Activated CD4-positive, alpha-beta T cell treated with anti-CD3 and anti-CD28 coated beads for 48 hours (primary cell): Measurements from ENCODE around the gene FBXO2.

Source experiments
- DNase-seq: peaks from one replicate; pipeline ENCODE4 v3.0.0-alpha.2; 2020

FBXO2 gene

DNA sequence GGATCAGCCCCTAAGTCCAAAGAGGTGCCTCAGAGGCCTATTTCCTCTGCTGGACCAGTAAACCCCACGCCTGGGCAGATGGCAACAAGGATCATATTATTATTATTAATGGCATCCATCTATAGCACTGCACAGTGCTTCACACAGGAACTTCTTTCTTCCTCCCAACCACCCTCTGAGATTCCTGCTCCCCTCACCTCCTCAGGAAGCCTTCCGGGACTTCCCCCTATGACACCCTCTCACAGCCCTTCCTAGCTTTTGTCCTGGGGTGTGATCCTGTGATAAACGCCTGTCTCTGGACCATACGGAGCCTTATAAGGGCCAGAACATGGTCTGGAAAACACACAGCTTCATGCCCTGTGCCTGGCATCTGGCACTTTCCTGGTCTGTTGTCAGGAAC is 3.2 kb downstream of the FBXO2 start:
- DNase-seq, result no peak

DNA sequence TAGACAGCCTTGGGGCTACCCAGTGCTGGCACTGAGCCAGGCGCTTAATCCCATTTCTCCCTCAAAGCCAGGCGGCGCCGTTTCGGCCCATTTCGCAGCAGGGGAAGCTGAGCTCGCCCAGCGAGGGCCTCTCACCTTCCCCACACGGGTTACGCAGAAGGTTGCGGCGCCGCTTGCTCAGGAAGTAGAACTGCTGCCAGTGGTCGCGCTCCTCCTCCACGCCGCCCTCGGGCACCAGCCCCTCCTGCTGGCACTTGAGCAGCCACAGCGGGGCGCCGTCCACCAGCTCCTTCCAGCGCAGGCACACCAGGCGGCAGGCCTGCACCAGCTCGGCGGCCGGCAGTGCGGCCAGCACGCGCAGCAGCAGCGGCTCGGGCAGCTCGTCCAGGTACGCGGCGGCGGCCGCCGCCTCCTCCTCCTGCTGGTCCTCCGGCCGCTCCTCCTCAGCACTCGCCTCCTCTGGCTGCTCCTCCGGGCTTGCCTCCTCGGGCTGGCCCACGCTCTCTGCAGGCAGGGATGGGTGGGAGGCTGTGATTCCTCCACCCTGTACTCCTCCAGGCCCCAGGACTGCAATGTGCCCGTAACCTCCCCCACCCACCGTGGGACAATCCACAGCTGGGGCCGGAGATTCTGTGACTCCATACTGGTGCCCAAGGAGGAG is 3.8 kb downstream of the FBXO2 start:
- DNase-seq, result peak; percentile 88

DNA sequence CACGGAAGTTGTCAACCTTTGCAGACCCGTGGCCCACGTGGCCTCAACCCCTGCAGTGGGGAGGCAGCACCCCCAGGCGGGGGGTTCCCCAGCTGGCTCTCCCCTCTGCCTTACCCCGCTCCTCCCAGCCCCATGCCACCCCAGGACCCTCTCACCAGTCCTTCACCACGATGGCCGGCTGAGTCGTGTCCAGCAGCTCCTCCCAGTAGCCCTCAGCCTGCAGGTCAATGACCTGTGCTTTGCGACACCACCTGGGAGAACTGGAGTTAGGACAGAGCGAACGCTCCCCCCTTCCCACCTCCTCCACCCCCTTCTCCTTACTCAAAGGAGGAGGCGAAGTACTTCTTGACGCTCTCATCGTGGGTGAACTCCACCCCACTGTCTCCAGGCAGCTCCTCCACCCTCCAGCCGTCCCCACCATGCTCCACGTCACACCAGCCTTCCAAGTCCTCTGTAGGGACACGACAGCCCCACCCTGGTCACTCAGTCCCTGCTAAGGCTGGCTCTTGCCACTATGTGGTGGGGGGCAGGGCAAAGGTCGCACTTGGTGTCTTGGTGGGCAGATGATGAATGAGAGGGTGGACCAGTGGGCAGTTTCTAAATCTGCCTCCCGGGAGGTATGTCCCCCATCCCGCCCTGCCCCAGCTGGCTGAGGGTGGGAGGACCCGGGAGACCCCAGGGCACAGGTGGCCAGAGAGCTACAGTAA is 4.5 kb downstream of the FBXO2 start:
- DNase-seq, result no peak

DNA sequence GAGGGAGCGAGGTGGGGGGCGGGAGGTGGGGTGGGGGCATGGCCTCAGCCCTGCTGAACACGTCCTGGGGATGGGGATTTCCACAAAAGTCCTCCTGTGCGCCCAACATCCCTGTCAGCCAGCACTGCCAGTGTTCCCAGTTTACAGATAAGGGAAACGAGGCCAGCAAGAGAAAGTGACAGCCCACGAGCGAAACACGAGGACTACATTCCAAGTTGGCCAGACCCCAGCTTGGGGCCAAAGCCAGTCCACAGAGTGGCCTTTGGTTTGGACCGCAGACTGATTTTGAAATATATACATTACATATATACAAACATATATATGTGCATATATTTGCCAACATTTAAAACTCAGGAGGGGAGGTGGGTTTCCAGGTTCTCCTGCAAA is 5.0 kb downstream of the FBXO2 start:
- DNase-seq, result no peak

DNA sequence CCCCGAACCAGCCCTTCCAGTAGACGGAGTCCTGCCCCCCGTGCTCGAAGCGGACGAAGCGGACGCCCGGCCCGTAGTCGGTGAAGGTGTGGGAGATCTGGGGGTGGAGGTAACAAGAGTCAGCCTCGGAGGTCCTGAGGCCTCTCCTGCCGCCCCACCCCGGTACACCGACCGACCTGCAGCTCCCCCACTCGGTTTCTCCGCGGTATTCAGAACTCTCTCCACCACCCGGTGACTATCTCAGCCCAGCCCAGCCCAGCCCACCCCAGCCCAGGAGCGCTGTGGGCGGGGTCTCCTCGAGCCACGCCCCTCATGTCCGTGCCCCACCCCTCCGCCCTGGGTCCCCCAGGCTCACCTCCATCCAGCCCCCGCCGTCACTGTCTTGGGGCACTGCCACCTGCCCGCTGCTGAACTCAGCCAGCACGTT is 5.5 kb downstream of the FBXO2 start:
- DNase-seq, result peak; percentile 60

DNA sequence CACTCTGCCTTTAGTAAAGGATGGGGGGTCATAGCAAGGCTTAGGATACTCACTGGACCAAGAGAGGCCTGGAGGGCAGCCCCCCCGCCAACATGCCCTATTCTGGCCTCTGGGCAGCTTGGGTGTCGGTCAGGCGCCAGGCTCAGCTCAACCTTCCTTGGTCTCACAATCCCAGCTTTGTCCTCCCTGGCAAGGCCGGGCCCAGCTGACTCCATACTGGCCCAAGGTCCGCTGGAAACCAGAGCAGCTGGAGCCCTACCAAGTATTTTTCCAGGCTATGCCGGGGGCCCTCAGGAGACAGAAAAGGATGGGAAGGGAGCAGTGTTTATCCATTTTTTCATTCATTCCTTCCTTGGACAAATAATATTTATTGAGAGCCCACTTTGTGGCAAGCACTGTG is 6.2 kb downstream of the FBXO2 start:
- DNase-seq, result no peak

DNA sequence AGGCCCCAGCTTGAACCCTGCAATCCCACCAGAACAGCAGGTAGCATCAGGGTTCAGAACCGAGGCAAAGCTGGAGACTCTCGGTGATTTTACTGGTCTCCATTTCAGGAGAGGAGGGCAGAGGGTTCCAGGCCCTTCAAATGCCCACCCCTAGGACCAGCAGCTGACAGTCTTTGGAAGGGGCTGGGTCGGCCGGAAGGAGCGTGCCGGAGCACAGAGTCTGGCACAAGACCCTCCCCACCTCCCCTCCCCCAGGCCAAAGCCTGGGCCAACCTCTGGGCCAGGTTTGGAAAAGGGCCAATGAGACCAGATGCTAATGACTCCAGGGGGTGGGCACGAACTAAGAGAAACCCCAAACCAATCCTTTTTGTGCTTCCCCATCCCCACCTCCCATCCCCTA is 6.9 kb downstream of the FBXO2 start:
- DNase-seq, result no peak

DNA sequence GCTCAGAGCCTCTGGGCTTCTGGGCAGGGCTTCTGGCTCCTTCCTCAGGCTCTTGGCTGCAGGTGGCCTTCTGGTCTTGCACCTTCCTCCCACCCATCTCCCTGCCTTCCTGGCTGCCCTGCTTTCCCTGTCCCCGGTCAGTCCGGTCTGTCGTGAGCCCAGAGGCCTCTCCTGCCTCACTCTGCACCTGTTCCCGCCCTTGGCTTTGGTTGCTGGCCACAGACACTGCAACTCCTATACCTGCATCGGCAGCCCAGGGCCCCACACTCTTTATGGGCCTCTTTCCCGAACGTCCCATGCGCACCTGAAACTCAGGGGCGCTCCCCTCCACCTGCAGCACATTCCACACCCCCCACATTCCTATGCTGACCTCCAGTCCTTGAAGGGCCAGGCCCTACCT is 7.9 kb downstream of the FBXO2 start:
- DNase-seq, result no peak

DNA sequence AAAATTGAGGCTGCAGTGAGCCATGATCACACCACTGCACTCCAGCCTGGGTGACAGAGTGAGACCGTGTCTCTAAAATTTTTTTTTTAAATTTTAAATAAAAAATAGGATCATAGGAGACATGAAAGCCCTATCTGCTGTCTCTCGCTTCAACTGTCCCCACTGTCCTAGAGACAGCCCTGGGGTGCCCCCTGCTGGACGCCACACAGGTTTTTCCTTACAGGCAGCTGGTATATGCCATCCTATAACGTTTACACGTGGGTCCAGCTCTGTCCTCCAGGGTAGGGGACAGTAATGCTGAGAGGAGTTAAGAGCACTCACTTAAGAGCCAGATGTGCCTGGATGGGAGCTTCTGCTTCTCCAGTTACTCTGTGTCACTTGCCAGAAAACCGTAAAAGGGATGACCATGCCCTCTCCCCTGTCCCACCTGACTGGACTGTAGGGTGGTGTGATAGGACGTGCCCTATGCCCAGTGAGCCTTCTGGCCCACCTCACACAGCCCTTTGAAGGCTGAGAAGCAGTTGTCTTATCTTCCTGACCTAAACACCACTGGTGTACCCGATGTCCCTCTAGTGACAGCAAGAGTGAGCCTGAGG is 8.5 kb downstream of the FBXO2 start:
- peak; percentile 90 for DNase-seq

DNA sequence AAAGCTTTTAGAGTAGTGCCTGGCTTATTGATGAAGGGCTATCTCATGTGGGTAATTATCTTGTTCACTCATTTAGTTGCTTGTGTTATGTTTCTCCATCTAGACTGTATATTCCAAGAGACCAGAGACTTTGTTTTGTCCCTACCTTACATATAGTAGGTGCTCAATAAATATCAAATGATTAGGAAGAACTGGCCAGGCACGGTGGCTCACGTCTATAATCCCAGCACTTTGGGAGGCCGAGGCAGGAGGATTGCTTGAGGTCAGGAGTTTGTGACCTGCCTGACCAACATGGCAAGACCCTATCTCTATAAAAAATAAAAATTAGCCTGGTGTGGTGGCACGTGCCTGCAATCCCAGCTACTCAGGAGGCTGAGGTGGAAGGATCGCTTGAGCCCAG is 9.0 kb downstream of the FBXO2 start:
- no peak for DNase-seq

DNA sequence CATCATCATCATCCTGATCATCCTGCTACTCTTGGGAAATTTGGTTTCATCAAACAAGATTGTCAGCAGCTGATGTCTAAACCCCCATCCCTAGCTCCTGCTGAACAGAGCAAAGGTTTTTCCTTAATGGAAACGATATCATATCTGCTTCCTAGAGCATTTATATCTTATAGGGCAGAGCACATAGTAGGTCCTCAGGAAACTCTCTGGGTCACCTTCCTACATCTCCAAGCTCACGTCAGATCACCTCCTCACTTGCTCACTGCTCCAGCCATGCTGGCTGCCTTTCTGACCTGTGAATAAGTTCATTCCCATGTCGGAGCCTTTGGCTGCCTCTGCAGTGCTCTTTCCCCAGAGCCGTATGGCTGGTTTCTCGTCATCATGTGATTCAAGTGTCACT is 10.4 kb downstream of the FBXO2 start:
- no peak for DNase-seq

DNA sequence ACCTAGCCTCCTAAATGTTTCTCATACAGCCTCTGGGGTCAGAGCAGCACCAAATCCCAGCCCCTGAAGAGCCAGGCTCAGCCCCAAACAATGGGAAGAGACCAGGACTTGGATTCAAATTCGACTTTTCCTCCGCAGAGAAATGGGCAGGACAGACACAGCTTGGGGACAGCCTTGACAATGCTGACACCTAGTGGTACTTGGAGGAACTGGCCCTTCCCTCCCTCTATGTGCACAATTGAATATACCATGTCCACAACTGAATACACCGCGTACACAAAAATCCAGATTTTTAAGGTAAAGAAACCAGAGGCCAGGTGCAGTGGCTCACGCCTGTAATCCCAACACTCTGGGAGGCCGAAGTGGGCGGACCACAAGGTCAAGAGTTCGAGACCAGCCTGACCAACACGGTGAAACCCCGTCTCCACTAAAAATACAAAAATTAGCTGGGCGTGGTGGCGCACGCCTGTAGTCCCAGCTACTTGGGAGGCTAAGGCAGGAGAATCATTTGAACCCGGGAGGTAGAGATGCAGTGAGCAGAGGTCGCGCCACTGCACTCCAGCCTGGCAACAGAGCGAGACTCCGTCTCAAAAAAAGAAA is 11.7 kb downstream of the FBXO2 start:
- peak; percentile 78 for DNase-seq

DNA sequence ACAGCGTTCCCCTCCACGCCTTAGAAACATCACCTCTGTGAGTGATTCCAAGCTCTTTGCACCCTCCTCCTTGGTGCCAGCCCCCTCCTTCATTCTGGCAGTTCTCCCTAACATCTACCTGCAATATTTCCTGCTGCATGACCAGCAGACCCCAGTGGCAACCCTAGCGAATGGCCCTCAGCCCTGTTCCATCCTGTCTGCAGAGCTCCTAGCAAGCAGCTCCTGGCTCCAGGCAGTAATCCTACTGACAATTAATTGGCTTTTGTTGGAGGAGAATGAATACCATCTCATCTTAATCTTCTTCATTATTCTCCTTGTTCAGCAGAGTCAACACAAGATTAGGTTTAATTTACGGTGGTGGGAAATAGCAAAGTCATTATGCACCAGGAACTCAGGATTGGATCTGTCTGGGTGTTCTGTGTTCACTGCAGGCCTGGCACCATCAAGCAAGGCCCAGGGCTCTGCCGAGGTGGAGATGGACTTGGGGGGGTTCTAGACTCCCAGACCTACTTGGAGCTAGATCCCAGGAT is 12.4 kb downstream of the FBXO2 start:
- DNase-seq, result no peak

DNA sequence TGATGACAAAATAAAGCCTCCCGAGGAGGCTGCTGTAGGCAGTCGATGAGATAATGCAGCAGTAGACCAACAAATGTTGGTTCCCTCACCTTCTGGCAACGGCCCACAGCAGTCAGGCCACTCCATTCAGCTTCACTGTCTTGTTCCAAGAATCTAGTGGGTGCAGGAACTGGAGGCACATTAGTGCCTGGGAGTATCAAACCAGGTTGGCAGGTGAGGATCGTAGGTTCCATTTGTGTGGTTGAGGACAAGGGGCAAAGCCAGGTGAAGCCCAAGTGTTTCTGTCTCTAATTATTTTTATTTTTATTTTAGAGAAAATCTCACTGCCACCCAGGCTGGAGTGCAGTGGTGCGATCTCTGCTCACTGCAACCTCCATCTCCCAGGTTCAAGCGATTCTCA is 13.3 kb downstream of the FBXO2 start:
- DNase-seq, result no peak

DNA sequence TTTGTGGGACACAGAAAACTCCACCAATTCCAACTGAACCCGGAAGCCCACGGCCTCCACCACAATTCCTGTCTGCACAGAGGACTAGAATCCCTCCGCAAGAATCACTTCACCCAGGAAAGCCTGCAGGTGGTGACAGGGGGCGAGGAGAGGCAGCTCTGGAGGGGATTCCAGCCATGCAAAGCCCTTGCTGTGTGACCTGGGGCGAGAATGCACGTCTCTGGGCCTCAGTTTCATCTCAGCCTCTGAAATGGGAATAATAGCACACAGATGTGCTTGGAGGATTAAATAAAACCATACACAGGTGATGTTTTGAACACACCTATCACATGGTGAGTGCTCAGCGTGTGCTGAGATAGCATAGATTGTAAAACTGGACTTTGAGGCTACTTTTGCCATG is 14.1 kb downstream of the FBXO2 start:
- DNase-seq, result no peak

DNA sequence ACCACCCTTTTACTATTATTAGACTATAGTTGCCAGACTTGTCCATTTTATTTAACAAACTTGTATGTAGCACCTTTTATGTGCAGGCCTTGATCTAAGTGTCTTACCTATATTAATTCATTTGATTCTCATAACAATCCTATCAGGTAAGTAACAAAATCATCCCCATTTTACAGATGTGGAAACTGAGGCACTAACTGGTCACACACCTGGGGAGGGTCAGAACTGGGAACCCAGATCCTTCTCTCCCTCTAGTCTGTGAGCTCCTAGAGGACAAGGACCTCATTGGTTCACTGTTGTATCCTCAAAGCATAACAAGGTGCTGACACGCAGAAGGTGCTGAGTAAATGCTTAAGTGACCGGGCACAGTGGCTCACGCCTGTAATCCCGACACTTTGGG is 14.9 kb downstream of the FBXO2 start:
- no peak for DNase-seq

DNA sequence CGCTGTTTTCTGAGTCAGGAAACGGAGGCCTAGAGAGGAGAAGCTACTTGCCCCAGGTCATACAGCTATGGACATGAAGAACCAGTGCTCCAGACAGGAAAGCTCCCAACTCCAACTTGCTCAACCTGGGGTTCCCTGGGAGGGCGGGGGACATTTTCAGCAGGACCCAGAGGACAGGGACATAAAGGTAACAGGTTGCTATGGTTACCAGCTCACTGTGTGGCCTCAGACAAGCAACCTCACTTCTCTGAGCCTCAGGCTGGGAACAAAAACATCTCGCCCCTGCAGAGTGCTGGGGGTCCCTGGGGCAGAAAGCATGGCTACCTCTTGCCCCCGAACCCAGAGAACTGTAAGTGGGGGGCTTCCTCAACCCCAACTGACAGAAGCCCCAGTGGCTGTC is 16.1 kb downstream of the FBXO2 start:
- DNase-seq, result no peak

DNA sequence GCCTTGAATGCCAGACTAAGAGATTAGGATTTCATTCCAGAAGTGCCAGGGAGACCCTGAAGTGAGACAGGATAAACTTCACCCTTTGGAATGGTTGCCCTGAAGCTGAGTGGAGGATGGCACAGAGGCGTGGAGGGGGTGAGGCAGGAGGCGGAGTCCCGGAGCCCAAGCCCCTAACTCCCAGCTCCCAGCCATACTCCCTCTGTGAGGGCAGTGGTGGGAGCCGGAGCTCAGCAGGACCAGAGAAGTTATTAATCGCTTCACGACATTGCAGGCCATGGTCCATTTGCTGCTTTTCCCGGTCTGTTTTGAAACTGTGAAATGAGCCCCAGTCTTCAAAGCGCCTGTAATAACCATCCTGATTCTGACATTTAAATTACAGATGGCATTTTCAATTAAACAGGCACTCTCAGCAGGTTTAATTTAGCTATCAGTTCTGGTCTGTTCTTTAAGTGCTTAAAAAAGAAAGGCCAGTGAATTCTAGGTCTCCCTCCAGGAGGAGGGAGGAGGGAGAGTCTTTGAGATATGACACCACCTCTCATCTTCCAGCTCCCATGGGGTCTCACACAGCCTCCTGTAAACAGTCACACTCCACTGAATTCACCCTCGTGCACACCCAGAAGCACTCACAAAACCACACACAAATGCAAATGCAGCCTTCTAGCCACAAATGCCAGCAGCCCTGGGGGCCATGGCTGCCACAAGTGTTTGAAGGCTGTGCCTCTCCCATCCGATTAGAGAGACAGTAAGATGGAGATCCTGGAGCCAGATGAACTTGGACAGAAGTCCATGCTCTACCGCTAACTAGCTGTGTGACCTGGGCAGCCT is 19.6 kb downstream of the FBXO2 start:
- no peak for DNase-seq

DNA sequence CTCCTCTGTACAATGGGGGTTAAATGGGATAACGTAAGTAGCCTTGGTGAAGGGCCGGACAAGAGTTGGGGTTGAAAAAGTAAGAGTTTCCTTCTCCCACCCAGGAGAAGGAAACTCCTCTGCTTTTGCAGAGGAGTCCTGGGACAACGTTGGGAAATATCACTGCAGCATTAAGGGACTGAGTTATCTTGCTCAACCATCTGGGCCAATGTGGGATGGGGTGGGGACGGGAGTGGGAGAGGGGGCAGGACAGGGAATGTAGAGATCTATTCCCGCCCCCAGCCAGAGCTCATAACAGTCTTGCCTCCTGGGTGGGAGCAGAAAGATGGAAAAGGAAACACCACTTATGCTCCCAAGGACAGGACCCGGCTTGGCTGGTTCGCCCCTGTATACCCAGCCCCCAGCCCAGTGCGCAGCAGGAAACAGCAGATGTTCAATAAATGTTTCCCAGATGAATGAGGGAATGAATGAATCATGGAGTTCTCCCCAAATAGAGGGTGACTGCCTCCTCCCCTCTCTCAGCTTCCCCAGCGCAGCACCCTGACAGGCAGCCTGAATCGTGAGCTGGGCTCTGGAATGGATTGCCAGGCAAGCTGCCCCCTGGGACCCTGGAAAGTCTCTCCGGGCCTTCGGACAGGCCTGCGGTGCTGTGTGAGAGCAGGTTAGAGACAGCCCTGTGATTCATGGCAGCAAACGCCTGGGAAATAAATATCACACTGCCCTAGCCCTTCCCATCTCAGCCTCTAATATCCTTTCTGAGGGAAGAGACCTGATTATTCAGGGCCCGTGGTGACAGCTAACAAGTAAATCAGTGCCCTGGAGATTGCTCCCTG is 24.8 kb downstream of the FBXO2 start:
- no peak for DNase-seq

DNA sequence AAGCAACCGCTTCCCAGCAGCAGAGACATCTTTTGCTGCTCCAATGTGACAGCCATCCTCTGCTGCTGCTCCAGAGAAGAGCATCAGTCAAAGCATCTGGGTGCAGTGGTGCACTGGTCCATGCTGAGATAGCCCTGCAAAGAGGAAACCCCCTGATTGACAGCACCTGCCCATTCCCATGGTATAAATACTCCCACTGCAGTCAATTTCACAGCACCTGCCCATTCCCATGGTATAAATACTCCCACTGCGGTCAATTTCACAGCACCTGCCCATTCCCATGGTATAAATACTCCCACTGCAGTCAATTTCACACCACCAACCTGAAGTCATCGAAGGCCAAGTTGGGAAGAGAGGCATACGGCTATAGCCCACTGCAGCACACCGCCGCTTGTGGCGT is 25.5 kb downstream of the FBXO2 start:
- DNase-seq, result no peak

DNA sequence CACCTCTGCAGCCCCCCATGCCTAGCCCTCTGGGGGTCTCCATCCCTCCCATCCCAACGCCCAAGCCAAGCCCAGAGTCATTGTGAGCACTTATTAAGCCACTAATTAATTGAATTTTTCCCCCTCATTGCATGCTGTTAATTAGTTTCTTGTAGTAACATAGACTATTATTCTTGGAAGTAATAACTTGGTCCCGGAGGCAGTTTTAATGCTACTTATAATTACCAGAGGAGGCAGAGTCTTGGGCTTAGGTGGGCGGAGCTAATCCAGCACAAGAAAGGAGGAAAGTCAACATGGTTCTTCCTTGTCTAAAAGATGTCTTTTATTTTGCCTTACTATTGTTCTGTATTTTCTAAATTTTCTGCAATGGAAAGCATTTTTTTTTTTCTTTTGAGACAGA is 27.7 kb downstream of the FBXO2 start:
- no peak for DNase-seq

DNA sequence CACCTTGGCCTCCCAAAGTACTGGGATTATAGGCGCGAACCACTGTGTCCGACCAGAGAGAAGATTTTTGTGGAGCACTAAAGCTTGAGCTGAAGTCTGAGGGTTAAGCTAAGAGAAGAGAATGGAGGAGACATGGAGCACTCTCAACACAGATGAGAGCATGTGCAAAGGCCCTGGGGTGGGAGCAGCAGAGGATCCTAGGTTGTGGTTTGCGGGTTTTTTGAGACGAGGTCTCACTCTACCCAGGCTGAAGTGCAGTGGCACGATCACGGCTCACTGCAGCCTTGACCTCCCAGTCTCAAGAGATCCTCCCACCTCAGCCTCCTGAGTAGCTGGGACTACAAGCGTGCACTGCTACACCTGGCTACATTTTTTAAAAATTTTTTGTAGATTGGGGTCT is 30.5 kb downstream of the FBXO2 start:
- DNase-seq, result no peak
